NAMALWA (cell line): ENCODE data around the gene KLHL29.

Source experiments
- DNase-seq: peaks from one replicate; pipeline ENCODE4 v3.0.0-alpha.2; 2015; ENCODE audit warnings: low spot score

Gene KLHL29

GRCh38 chr2:23616630-23617029 is 231.7 kb downstream of the KLHL29 start:
- no peak for DNase-seq

GRCh38 chr2:23617167-23617810 is 232.3 kb downstream of the KLHL29 start:
- DNase-seq: no peak

- DNase-seq: no peak
These were observed 232.8 kb downstream of the KLHL29 start for GRCh38 chr2:23617811-23618215.

- DNase-seq: no peak
These were observed 233.3 kb downstream of the KLHL29 start for GRCh38 chr2:23618265-23618664.

GRCh38 chr2:23618794-23619530 is 234.0 kb downstream of the KLHL29 start:
- no peak for DNase-seq

GRCh38 chr2:23619941-23620340 is 235.0 kb downstream of the KLHL29 start:
- DNase-seq: no peak

GRCh38 chr2:23620841-23621341 is 235.9 kb downstream of the KLHL29 start:
- no peak for DNase-seq

- no peak for DNase-seq
These were observed 236.6 kb downstream of the KLHL29 start for GRCh38 chr2:23621616-23622015.

GRCh38 chr2:23622466-23622865 is 237.5 kb downstream of the KLHL29 start:
- DNase-seq: no peak

GRCh38 chr2:23622966-23623675 is 238.1 kb downstream of the KLHL29 start:
- DNase-seq: no peak

GRCh38 chr2:23624378-23624777 is 239.4 kb downstream of the KLHL29 start:
- DNase-seq: peak; percentile 70

- no peak for DNase-seq
These were observed 239.9 kb downstream of the KLHL29 start for GRCh38 chr2:23624915-23625314.

GRCh38 chr2:23625726-23626125 is 240.7 kb downstream of the KLHL29 start:
- DNase-seq: no peak

- DNase-seq: no peak
These were observed 241.8 kb downstream of the KLHL29 start for GRCh38 chr2:23626701-23627230.

- no peak for DNase-seq
These were observed 242.4 kb downstream of the KLHL29 start for GRCh38 chr2:23627236-23628009.

GRCh38 chr2:23628926-23629771 is 244.2 kb downstream of the KLHL29 start:
- no peak for DNase-seq

- no peak for DNase-seq
These were observed 244.9 kb downstream of the KLHL29 start for GRCh38 chr2:23629772-23630480.

GRCh38 chr2:23630961-23631360 is 246.0 kb downstream of the KLHL29 start:
- DNase-seq: no peak

- no peak for DNase-seq
These were observed 246.4 kb downstream of the KLHL29 start for GRCh38 chr2:23631389-23631788.

- no peak for DNase-seq
These were observed 247.4 kb downstream of the KLHL29 start for GRCh38 chr2:23632386-23632785.
